ENCODE results near the gene TANGO6. TPM values are rescaled to one million over a fixed set of nuclear protein-coding genes. Genes with fewer than 3 reads are reported as not detected.
"Not testable (repeated sequence)": the region's sequence is repeated elsewhere in the genome, so short reads cannot be mapped to it uniquely, and the experiment has no call there.

TANGO6 gene
- total RNA-seq, 2 experiments from 2014 or later = 17.1 to 18.1 TPM

- H3K36me3 Mint-ChIP-seq (ENCODE audit: low read depth) = peaks cover 34% of the 10 kb centered on the region
- H3K4me3 Mint-ChIP-seq = no peak overlapping the region
- no peak overlapping the region for H3K4me3 ChIP-seq (ENCODE audit: low read length)
- no peak overlapping the region for H3K27ac ChIP-seq (ENCODE audit: low read depth in 1 of 2, low read length in 2 of 2)
- TF ChIP-seq CTCF (IDR thresholded peaks at IDR 0.05) = no peak
- no peaks in the 10 kb centered on the region for H3K9me3 ChIP-seq (ENCODE audit: control insufficient read depth in 1 of 2, insufficient read depth in 1 of 2, low read length in 2 of 2)
- peaks cover 43% of the 10 kb centered on the region for H3K4me1 Mint-ChIP-seq (ENCODE audit: low read depth)
- no peaks in the 10 kb centered on the region for H3K27me3 Mint-ChIP-seq
- peaks cover 7% of the 10 kb centered on the region for H3K4me1 ChIP-seq (ENCODE audit: insufficient read depth, low read length)
- DNase-seq = no peak
- no peaks in the 10 kb centered on the region for H3K27me3 ChIP-seq (ENCODE audit: control insufficient read depth in 1 of 2, insufficient read depth in 2 of 2, low read length in 2 of 2)
- POLR2A ChIA-PET = no interaction called here
- H3K9me3 Mint-ChIP-seq = no peaks in the 10 kb centered on the region
- peak overlapping the region; percentile 52 for H3K27ac Mint-ChIP-seq
- H3K36me3 ChIP-seq (ENCODE audit: insufficient read depth, low read length) = peaks cover 19% of the 10 kb centered on the region
- CTCF ChIA-PET = no interaction called here
- ATAC-seq (ENCODE audit: poor library complexity) = no peak
- intact Hi-C loops (cut with DNase I, micrococcal nuclease) = no loop called here
Observed at GRCh38 chr16:69126221-69126620, 282.9 kb downstream of the TANGO6 start.

DNA sequence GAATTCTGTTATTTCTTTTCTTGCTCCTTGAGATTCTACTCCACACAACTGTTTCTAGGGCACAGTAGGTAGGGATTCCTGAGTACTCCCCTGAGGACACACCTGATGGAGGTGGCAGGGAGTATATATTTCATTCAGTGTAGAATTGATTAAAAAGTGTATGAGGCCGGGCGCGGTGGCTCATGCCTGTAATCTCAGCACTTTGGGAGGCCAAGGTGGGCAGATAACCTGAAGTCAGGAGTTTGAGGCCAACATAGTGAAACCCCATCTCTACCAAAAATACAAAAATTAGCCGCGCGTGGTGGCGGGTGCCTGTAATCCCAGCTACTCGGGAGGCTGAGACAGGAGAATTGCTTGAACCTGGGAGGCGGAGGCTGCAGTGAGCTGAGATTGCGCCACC, 283.5 kb downstream of the TANGO6 start:
- H3K9me3 ChIP-seq (ENCODE audit: control insufficient read depth in 1 of 2, insufficient read depth in 1 of 2, low read length in 2 of 2); H3K9me3 Mint-ChIP-seq; H3K27ac ChIP-seq (ENCODE audit: low read depth in 1 of 2, low read length in 2 of 2); intact Hi-C loops (cut with DNase I, micrococcal nuclease); H3K27me3 ChIP-seq (ENCODE audit: control insufficient read depth in 1 of 2, insufficient read depth in 2 of 2, low read length in 2 of 2); H3K4me3 ChIP-seq (ENCODE audit: low read length); CTCF ChIA-PET; ATAC-seq (ENCODE audit: poor library complexity); H3K27me3 Mint-ChIP-seq; H3K4me3 Mint-ChIP-seq; POLR2A ChIA-PET: not testable (repeated sequence)
- peaks cover 37% of the 10 kb centered on the region for H3K36me3 Mint-ChIP-seq (ENCODE audit: low read depth)
- peak in 1 of 14 experiments; percentile 17 for DNase-seq
- H3K36me3 ChIP-seq (ENCODE audit: insufficient read depth, low read length) = peaks cover 17% of the 10 kb centered on the region
- H3K4me1 Mint-ChIP-seq (ENCODE audit: low read depth) = peaks cover 48% of the 10 kb centered on the region
- peaks cover 11% of the 10 kb centered on the region for H3K4me1 ChIP-seq (ENCODE audit: insufficient read depth, low read length)
- peak overlapping the region; percentile 52 for H3K27ac Mint-ChIP-seq

- ChIA-PET CTCF (interaction anchor here (0.6 to 2.6 kb wide), 2 partner anchors 15 to 1186 kb away, joined by 3 to 7 read pairs; no protein-coding TSS in a partner anchor), POLR2A (no interaction called here)
Observed at GRCh38 chr16:69127966-69128510, 284.7 kb downstream of the TANGO6 start.

More at GRCh38 chr16:69127966-69128510, 284.7 kb downstream of the TANGO6 start:
- no peaks in the 10 kb centered on the region for H3K9me3 ChIP-seq (ENCODE audit: control insufficient read depth in 1 of 2, insufficient read depth in 1 of 2, low read length in 2 of 2)
- H3K36me3 ChIP-seq (ENCODE audit: insufficient read depth, low read length) = peaks cover 16% of the 10 kb centered on the region
- H3K4me3 ChIP-seq (ENCODE audit: low read length) = no peak overlapping the region
- Mint-ChIP-seq H3K9me3 (no peaks in the 10 kb centered on the region), H3K4me3 (peak overlapping the region; percentile 25), H3K4me1 (ENCODE audit: low read depth) (peaks cover 54% of the 10 kb centered on the region), H3K27ac (peak overlapping the region; percentile 36), H3K36me3 (ENCODE audit: low read depth) (peaks cover 43% of the 10 kb centered on the region), H3K27me3 (no peaks in the 10 kb centered on the region)
- H3K27me3 ChIP-seq (ENCODE audit: control insufficient read depth in 1 of 2, insufficient read depth in 2 of 2, low read length in 2 of 2) = no peaks in the 10 kb centered on the region
- DNase-seq = peak in 1 of 14 experiments; percentile 7
- H3K27ac ChIP-seq (ENCODE audit: low read depth in 1 of 2, low read length in 2 of 2) = no peak overlapping the region
- no peak for TF ChIP-seq CTCF (IDR thresholded peaks at IDR 0.05)
- intact Hi-C loops (cut with DNase I, micrococcal nuclease) = no loop called here
- peaks cover 14% of the 10 kb centered on the region for H3K4me1 ChIP-seq (ENCODE audit: insufficient read depth, low read length)
- no peak for ATAC-seq (ENCODE audit: poor library complexity)
